ENCODE measurements around the gene OSBPL7.

GRCh38 chr17:47851764-47852112, 30.1 kb upstream of the OSBPL7 start:
- TF ChIP-seq, protein P1, sequence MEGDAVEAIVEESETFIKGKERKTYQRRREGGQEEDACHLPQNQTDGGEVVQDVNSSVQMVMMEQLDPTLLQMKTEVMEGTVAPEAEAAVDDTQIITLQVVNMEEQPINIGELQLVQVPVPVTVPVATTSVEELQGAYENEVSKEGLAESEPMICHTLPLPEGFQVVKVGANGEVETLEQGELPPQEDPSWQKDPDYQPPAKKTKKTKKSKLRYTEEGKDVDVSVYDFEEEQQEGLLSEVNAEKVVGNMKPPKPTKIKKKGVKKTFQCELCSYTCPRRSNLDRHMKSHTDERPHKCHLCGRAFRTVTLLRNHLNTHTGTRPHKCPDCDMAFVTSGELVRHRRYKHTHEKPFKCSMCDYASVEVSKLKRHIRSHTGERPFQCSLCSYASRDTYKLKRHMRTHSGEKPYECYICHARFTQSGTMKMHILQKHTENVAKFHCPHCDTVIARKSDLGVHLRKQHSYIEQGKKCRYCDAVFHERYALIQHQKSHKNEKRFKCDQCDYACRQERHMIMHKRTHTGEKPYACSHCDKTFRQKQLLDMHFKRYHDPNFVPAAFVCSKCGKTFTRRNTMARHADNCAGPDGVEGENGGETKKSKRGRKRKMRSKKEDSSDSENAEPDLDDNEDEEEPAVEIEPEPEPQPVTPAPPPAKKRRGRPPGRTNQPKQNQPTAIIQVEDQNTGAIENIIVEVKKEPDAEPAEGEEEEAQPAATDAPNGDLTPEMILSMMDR (IDR thresholded peaks at IDR 0.05) = no peak
- TF ChIP-seq POLR2A (IDR thresholded peaks at IDR 0.05) = no peak
